Parathyroid adenoma (tissue), 2 donors: ENCODE measurements around the gene HTR2C.
"Not testable (repeated sequence)": the region's sequence is repeated elsewhere in the genome, so short reads cannot be mapped to it uniquely, and the experiment has no call there.

Source experiments
- H2AFZ ChIP-seq: fragments of 300-600 bp; sonication (generic); one replicate; pipeline ENCODE4 v1.7.0; 2017; ENCODE audit warnings: antibody characterized with exemption, mild to moderate bottlenecking
- H3K27ac ChIP-seq: fragments of 300-600 bp; sonication (generic); one replicate; pipeline ENCODE4 v1.7.0; 2017
- H3K27me3 ChIP-seq: fragments of 300-600 bp; sonication (generic); one replicate; pipeline ENCODE4 v1.7.0; 2017; ENCODE audit warnings: low read length; ENCODE audit not compliant: control insufficient read depth, insufficient read depth
- H3K36me3 ChIP-seq: fragments of 300-600 bp; sonication (generic); one replicate; pipeline ENCODE4 v1.7.0; 2017; ENCODE audit warnings: low read length; ENCODE audit not compliant: control insufficient read depth, insufficient read depth
- H3K4me1 ChIP-seq: fragments of 300-600 bp; sonication (generic); one replicate; pipeline ENCODE4 v1.7.0; 2017; ENCODE audit warnings: control low read depth
- H3K4me2 ChIP-seq: fragments of 300-600 bp; sonication (generic); one replicate; pipeline ENCODE4 v1.7.0; 2017; ENCODE audit warnings: low read length
- H3K4me3 ChIP-seq: fragments of 300-600 bp; sonication (generic); one replicate; pipeline ENCODE4 v1.7.0; 2017; ENCODE audit warnings: low read depth, low read length
- H3K79me2 ChIP-seq: fragments of 300-600 bp; sonication (generic); one replicate; pipeline ENCODE4 v1.7.0; 2017; ENCODE audit warnings: control low read depth
- H3K9ac ChIP-seq: fragments of 300-600 bp; sonication (generic); one replicate; pipeline ENCODE4 v1.7.0; 2017; ENCODE audit warnings: mild to moderate bottlenecking
- H3K9me3 ChIP-seq: fragments of 300-600 bp; sonication (generic); one replicate; pipeline ENCODE4 v1.7.0; 2017; ENCODE audit warnings: low read length; ENCODE audit not compliant: control insufficient read depth
- CTCF ChIP-seq: fragments of 300-600 bp; sonication (generic); IDR thresholded peaks from one replicate; pipeline ENCODE4 v1.7.0; 2017; ENCODE audit warnings: antibody characterized with exemption, mild to moderate bottlenecking
- donor health status: primary hyperparathyroidism.

Gene HTR2C

GRCh38 chrX:114924856-114925255, 341.0 kb downstream of the HTR2C start:
- no peaks in the 10 kb centered on the region for H3K4me1 ChIP-seq
- H3K27ac ChIP-seq, result no peak overlapping the region
- no peak overlapping the region for H3K4me2 ChIP-seq
- no peaks in the 10 kb centered on the region for H3K36me3 ChIP-seq
- H3K9me3 ChIP-seq, result no peaks in the 10 kb centered on the region
- H3K9ac ChIP-seq, result no peak overlapping the region
- no peak overlapping the region for H2AFZ ChIP-seq
- no peak overlapping the region for H3K4me3 ChIP-seq
- H3K27me3 ChIP-seq, result no peaks in the 10 kb centered on the region
- no peak for TF ChIP-seq CTCF
- H3K79me2 ChIP-seq, result no peaks in the 10 kb centered on the region

DNA sequence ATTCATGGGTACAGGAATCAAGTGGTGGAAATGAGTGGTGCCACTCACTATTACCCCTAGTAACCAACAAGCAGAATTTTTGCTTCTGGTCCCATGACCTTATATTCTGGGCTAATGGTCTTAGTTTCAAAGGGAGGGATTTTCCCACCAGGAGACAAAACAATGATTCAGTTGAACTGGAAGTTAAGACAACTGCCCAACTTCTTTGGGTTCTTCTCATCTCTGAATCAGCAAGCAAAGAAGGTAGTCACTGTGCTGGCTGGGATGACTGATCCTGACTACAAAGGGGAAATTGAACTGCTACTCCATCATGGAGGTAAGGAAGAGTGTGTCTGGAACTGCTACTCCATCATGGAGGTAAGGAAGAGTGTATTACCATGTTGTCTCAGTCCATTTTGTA, 346.3 kb downstream of the HTR2C start:
- Histone ChIP-seq H3K4me2 (no peak overlapping the region), H3K36me3 (no peaks in the 10 kb centered on the region), H3K27ac (no peak overlapping the region), H3K79me2 (no peaks in the 10 kb centered on the region), H3K4me3 (no peak overlapping the region), H3K4me1 (no peaks in the 10 kb centered on the region), H3K27me3 (no peaks in the 10 kb centered on the region), H2AFZ (no peak overlapping the region), H3K9me3 (no peaks in the 10 kb centered on the region), H3K9ac (no peak overlapping the region)
- TF ChIP-seq CTCF, result no peak

DNA sequence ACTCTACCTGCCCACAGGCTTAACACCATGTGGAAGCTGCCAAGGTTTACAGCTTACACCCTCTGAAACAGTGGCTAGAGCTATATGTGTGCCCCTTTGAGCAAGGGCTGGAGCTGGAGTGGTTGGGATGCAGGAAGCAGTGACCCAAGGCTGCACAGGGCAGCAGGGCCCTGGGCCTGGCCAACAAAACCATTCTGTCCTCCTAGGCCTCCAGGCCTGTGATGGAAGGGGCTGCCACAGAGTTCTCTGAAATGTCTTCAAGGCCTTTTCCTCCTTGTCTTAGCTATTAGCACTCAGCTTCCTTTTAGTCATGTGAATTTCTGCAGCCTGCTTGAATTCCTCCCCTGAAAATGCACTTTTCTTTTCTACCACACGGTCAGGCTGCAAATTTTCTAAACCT, 348.7 kb downstream of the HTR2C start:
- Histone ChIP-seq H3K9ac (no peak overlapping the region), H3K4me1 (no peaks in the 10 kb centered on the region), H2AFZ (no peak overlapping the region), H3K4me2 (no peak overlapping the region), H3K79me2 (no peaks in the 10 kb centered on the region), H3K4me3 (no peak overlapping the region), H3K27ac (no peak overlapping the region), H3K27me3 (no peaks in the 10 kb centered on the region), H3K36me3 (no peaks in the 10 kb centered on the region), H3K9me3 (no peaks in the 10 kb centered on the region)
- TF ChIP-seq CTCF, result no peak

GRCh38 chrX:114933291-114933690, 349.4 kb downstream of the HTR2C start:
- H3K27ac ChIP-seq, result not testable (repeated sequence)

DNA sequence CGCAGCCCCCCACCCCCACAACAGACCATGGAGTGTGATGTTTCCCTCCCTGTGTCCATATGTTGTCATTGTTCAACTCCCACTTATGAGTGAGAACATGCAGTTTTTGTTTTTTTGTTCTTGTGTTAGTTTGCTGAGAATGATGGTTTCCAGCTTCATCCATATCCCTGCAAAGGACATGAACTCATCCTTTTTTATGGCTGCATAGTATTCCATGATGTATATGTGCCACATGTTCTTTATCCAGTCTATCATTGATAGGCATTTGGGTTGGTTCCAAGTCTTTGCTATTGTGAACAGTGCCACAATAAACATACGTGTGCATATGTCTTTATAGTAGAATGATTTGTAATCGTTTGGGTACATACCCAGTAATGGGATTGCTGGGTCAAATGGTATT, 353.2 kb downstream of the HTR2C start:
- H3K9me3 ChIP-seq, H3K9ac ChIP-seq, H3K79me2 ChIP-seq, H3K4me2 ChIP-seq, H3K4me1 ChIP-seq, H3K27ac ChIP-seq, H3K36me3 ChIP-seq, H3K4me3 ChIP-seq, H3K27me3 ChIP-seq, H2AFZ ChIP-seq: not testable (repeated sequence)

More at GRCh38 chrX:114933291-114933690, 349.4 kb downstream of the HTR2C start:
- not testable (repeated sequence) for H3K9me3 ChIP-seq, H3K4me1 ChIP-seq, H3K4me3 ChIP-seq, H3K4me2 ChIP-seq, H3K9ac ChIP-seq, H3K36me3 ChIP-seq, H3K27me3 ChIP-seq, H3K79me2 ChIP-seq, H2AFZ ChIP-seq

DNA sequence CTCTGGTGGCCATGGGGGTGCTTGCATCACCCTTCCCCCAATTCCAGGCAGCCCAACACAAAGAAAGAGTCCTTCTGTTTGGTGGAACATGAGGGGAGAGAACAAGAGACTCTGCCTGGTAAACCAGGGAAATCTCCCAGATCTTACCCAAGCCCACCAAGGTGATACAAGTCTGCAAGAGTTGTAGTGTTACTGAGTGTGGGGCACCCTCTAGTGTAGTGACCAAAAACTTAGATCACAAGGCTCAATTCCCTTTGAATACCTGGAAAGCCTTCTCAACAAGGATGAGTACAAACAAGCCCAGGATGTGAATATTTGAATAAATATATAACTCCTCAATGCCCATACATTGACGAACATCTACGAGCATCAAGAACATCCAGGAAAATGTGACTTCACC, 368.8 kb downstream of the HTR2C start:
- Histone ChIP-seq H3K4me3 (no peak overlapping the region), H3K9me3 (no peaks in the 10 kb centered on the region), H3K36me3 (no peaks in the 10 kb centered on the region), H3K79me2 (no peaks in the 10 kb centered on the region), H2AFZ (no peak overlapping the region), H3K27me3 (no peaks in the 10 kb centered on the region), H3K9ac (no peak overlapping the region), H3K27ac (no peak overlapping the region), H3K4me2 (no peak overlapping the region), H3K4me1 (no peaks in the 10 kb centered on the region)
- TF ChIP-seq CTCF, result no peak
